Right cardiac atrium (tissue), 5 donors: ENCODE data around the gene EXOC3L1. TPM values are rescaled to one million over a fixed set of nuclear protein-coding genes. Genes with fewer than 3 reads are reported as not detected.

Experiments used
- ATAC-seq, 2 donors: fragments of 200-7000 bp; cut with Tn5 transposase; one replicate each; pipeline versions ENCODE4 v1.8.0 to v1.9.1; 2020; ENCODE audit warnings: moderate library complexity in 2 of 2, mild to moderate bottlenecking in 1 of 2
- DNase-seq, 3 donors: peaks; one replicate each; pipeline ENCODE4 v3.0.0-alpha.2; 2020
- H3K27ac ChIP-seq: one replicate; pipeline ENCODE4 v1.5.1; 2013; ENCODE audit warnings: mild to moderate bottlenecking, low read length, control low read depth, moderate library complexity
- H3K27me3 ChIP-seq: one replicate; pipeline ENCODE4 v1.6.1; 2013; ENCODE audit not compliant: control insufficient read depth, insufficient read depth
- H3K4me1 ChIP-seq: one replicate; pipeline ENCODE4 v1.6.1; 2013; ENCODE audit warnings: low read length; ENCODE audit not compliant: control insufficient read depth, insufficient read depth
- H3K4me3 ChIP-seq: one replicate; pipeline ENCODE4 v1.5.1; 2013; ENCODE audit warnings: low read length, control low read depth
- H3K9me3 ChIP-seq: one replicate; pipeline ENCODE4 v1.6.1; 2013; ENCODE audit warnings: low read length; ENCODE audit not compliant: control insufficient read depth
- WGBS: extraction: QIAGEN DNeasy Blood & Tissue Kit; methylation state at CpG from one replicate; pipeline ENCODE4 v1.1.7; 2013; 5-methylcytosine and 5-hydroxymethylcytosine counted together
- intact Hi-C, 4 donors: fragments of 100-400 bp; cut with DNase I; formaldehyde crosslinking; loops; one replicate each; pipeline versions ENCODE4 v1.11.0 to v1.14.0; 2022 to 2023
- polyA plus RNA-seq: library from polyadenylated mRNA; stranded (reverse); fragments of 200-250 nt; gene quantifications from one replicate; pipeline ENCODE4 v1.2.3, GENCODE V29; 2013
- total RNA-seq, 4 donors: library from RNA; stranded (reverse); fragmentation: NEBNext Ultra II Directional; extraction: Animal tissue kit (Norgen Biotek cat#: 25700); gene quantifications; one replicate each; pipeline ENCODE4 v1.2.1, GENCODE V29; 2021
- donor health status: healthy with polysubstance abuse.
- donor health status: DM: no; HTN: yes; CAD: no.
- donor health status: DM: no; HTN: no; CAD: no.
- donor health status: DM: no; HTN: yes; CAD: no; lungs with severe emphysema.
- donor health status: DM: yes; HTN: yes; CAD: no.

EXOC3L1 gene
- total and polyA plus RNA-seq, 5 donors = 1.3 to 3.2 (median 2.4) TPM

- DNase-seq (peak; percentile 15 to 55 (median 42)), ATAC-seq (no peak)
- Histone ChIP-seq H3K9me3 (no peaks in the 10 kb centered on the region), H3K4me3 (no peak overlapping the region), H3K27ac (no peak overlapping the region), H3K4me1 (peaks cover 6% of the 10 kb centered on the region), H3K27me3 (no peaks in the 10 kb centered on the region)
- intact Hi-C loops = no loop called here
- 91% methylated on average over 7 of the region's 7 CpGs for WGBS
Observed at GRCh38 chr16:67167588-67167987, 22.3 kb downstream of the EXOC3L1 start.

GRCh38 chr16:67166598-67167168 is 23.3 kb downstream of the EXOC3L1 start:
- intact Hi-C loops = no loop called here
- Histone ChIP-seq H3K4me3 (no peak overlapping the region), H3K27me3 (no peaks in the 10 kb centered on the region), H3K4me1 (peaks cover 6% of the 10 kb centered on the region), H3K9me3 (no peaks in the 10 kb centered on the region), H3K27ac (no peak overlapping the region)
- 79% methylated on average over 5 of the region's 5 CpGs for WGBS
- no peak for ATAC-seq
- peak in 2 of 3 donors; percentile 46 for DNase-seq

- 39% methylated on average over 18 of the region's 18 CpGs for WGBS
- ATAC-seq = no peak
- peak in 2 of 3 donors; percentile 51 to 65 for DNase-seq
- peaks cover 6% of the 10 kb centered on the region for H3K4me1 ChIP-seq
- no peaks in the 10 kb centered on the region for H3K9me3 ChIP-seq
- intact Hi-C loops = no loop called here
- no peak overlapping the region for H3K4me3 ChIP-seq
- H3K27ac ChIP-seq = no peak overlapping the region
- no peaks in the 10 kb centered on the region for H3K27me3 ChIP-seq
Observed at GRCh38 chr16:67166110-67166547, 23.8 kb downstream of the EXOC3L1 start.

- intact Hi-C loops = no loop called here
- Histone ChIP-seq H3K27ac (no peak overlapping the region), H3K4me1 (peaks cover 6% of the 10 kb centered on the region), H3K9me3 (no peaks in the 10 kb centered on the region), H3K27me3 (no peaks in the 10 kb centered on the region), H3K4me3 (no peak overlapping the region)
- no peak for ATAC-seq
- DNase-seq = peak; percentile 27 to 75 (median 71)
- 18% methylated on average over 85 of the region's 85 CpGs for WGBS
Observed at GRCh38 chr16:67165121-67166078, 24.5 kb downstream of the EXOC3L1 start.

GRCh38 chr16:67164599-67165061 is 25.3 kb downstream of the EXOC3L1 start, which contains the start of gene HSF4:
Gene HSF4 (plus strand): TSS chr16:67164745. CDS start chr16:67164812, 67 bp downstream.
- intact Hi-C loops = no loop called here
- Histone ChIP-seq H3K4me3 (peak within 1 kb of the TSS; percentile 34), H3K9me3 (no peaks in the 10 kb centered on the region), H3K4me1 (peaks cover 6% of the 10 kb centered on the region), H3K27ac (peak within 1 kb of the TSS; percentile 79), H3K27me3 (no peaks in the 10 kb centered on the region)
- 2% methylated on average over 41 of the region's 41 CpGs for WGBS
- DNase-seq (peak; percentile 75 to 93 (median 91)), ATAC-seq (peak; percentile 44 to 50)

GRCh38 chr16:67163999-67164558 is 25.9 kb downstream of the EXOC3L1 start:
- DNase-seq (peak; percentile 32 to 80 (median 80)), ATAC-seq (peak in 1 of 2 donors; percentile 15)
- peaks cover 7% of the 10 kb centered on the region for H3K4me1 ChIP-seq
- H3K27me3 ChIP-seq = no peaks in the 10 kb centered on the region
- WGBS = 2% methylated on average over 34 of the region's 34 CpGs
- H3K9me3 ChIP-seq = no peaks in the 10 kb centered on the region
- H3K27ac ChIP-seq = peak overlapping the region; percentile 20
- peak overlapping the region; percentile 34 for H3K4me3 ChIP-seq
- intact Hi-C loops = no loop called here

- H3K4me3 ChIP-seq = peak overlapping the region; percentile 34
- no peaks in the 10 kb centered on the region for H3K27me3 ChIP-seq
- H3K27ac ChIP-seq = peak overlapping the region; percentile 30
- 3% methylated on average over 99 of the region's 99 CpGs for WGBS
- peaks cover 9% of the 10 kb centered on the region for H3K4me1 ChIP-seq
- no peaks in the 10 kb centered on the region for H3K9me3 ChIP-seq
- DNase-seq = peak; percentile 67 to 91 (median 89)
- ATAC-seq = peak; percentile 6 to 44
- intact Hi-C loops = no loop called here
Observed at GRCh38 chr16:67163164-67163998, 26.6 kb downstream of the EXOC3L1 start.

GRCh38 chr16:67162506-67163163 is 27.3 kb downstream of the EXOC3L1 start:
- WGBS = 17% methylated on average over 44 of the region's 44 CpGs
- H3K27me3 ChIP-seq = no peaks in the 10 kb centered on the region
- H3K27ac ChIP-seq = peak overlapping the region; percentile 30
- intact Hi-C loops = no loop called here
- ATAC-seq = no peak
- peak in 1 of 3 donors; percentile 44 for DNase-seq
- H3K4me3 ChIP-seq = no peak overlapping the region
- no peaks in the 10 kb centered on the region for H3K9me3 ChIP-seq
- peaks cover 9% of the 10 kb centered on the region for H3K4me1 ChIP-seq

GRCh38 chr16:67161595-67162058 is 28.3 kb downstream of the EXOC3L1 start:
- Histone ChIP-seq H3K9me3 (no peaks in the 10 kb centered on the region), H3K4me1 (peaks cover 9% of the 10 kb centered on the region), H3K4me3 (peak overlapping the region; percentile 78), H3K27me3 (no peaks in the 10 kb centered on the region), H3K27ac (peak overlapping the region; percentile 69)
- WGBS = 42% methylated on average over 25 of the region's 25 CpGs
- DNase-seq (peak in 2 of 3 donors; percentile 82 to 89), ATAC-seq (peak; percentile 3 to 12)
- intact Hi-C loops = no loop called here
